Muscle layer of colon (tissue), 2 donors: ENCODE results near the gene GFI1.
"Not testable (repeated sequence)": the region's sequence is repeated elsewhere in the genome, so short reads cannot be mapped to it uniquely, and the experiment has no call there.

Experiments
- H3K27ac ChIP-seq: one replicate; pipeline ENCODE4 v1.7.0; 2013; ENCODE audit warnings: low read depth, mild to moderate bottlenecking, low read length, moderate library complexity
- H3K27me3 ChIP-seq, 2 donors: one replicate each; pipeline ENCODE4 v1.7.0; 2013; ENCODE audit warnings: low read length in 2 of 2, mild to moderate bottlenecking in 2 of 2; ENCODE audit not compliant: insufficient read depth in 2 of 2, control insufficient read depth in 1 of 2
- H3K36me3 ChIP-seq: one replicate; pipeline ENCODE4 v1.7.0; 2013; ENCODE audit warnings: mild to moderate bottlenecking, low read length; ENCODE audit not compliant: insufficient read depth
- H3K4me1 ChIP-seq: one replicate; pipeline ENCODE4 v1.7.0; 2013; ENCODE audit warnings: mild to moderate bottlenecking, low read length; ENCODE audit not compliant: insufficient read depth
- H3K4me3 ChIP-seq, 2 donors: one replicate each; pipeline ENCODE4 v1.7.0; 2013; ENCODE audit warnings: low read length in 2 of 2, low read depth in 1 of 2, mild to moderate bottlenecking in 1 of 2, moderate library complexity in 1 of 2
- H3K9ac ChIP-seq: one replicate; pipeline ENCODE4 v1.7.0; 2013; ENCODE audit warnings: low read length
- H3K9me3 ChIP-seq: one replicate; pipeline ENCODE4 v1.7.0; 2013; ENCODE audit warnings: mild to moderate bottlenecking, low read length
- donor health status: abdominal sarcoma.
- donor health status: Adenocarcinoma of cecum.

The GFI1 gene

DNA sequence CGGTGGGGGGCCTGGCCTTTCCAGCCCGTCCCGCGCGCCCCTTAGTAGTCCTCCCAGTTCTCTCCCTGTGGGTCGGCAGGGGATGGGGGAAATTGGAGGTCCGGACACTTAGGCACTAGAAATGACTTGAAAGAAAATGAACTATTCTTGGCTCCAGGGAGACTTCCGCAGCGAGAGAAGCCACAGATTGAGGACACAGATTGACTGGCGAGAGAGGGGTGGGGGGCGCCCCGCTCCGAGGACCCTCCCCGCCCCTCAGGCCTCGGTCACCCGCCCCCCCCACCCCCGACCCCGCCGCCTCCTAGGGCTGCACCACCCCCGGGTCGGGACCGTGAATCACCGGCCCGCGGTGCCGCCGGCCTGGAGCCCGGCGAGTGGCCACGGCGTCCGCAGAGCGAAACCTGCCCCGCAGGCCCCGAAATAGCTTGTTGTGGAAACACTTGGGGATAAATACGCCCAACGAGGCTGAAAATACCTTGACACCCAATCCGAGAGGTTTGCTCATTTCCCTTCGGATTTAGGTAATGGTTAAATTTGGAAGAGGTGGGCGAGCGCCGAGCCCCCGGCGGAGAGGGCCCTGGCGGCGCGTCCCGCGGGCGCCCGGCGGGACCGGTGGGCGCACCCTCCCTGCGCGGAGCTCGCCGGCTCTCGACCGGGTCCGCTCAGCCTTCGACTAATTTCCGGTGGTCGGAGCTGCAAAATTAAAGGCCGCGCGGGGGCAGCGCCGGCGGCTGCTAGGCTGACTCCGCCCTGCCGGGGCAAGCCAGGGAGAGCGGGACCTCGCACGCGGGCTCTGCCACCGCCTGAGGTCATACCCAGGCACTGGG lies at the start of gene GFI1:
Gene GFI1, minus strand, starts transcription at position 675 of the 827 bp plus-strand sequence. CDS start 3,438 bp downstream, outside the sequence.
- Histone ChIP-seq H3K9me3 (no peaks in the 10 kb centered on the region), H3K36me3 (no peaks in the 10 kb centered on the region), H3K27me3 (peaks cover 43 to 53% of the 10 kb centered on the region in 2 donors), H3K9ac (no peak within 1 kb of the TSS), H3K27ac (no peak within 1 kb of the TSS), H3K4me1 (peaks cover 38% of the 10 kb centered on the region), H3K4me3 (peak within 1 kb of the TSS; percentile 34 to 50)

DNA sequence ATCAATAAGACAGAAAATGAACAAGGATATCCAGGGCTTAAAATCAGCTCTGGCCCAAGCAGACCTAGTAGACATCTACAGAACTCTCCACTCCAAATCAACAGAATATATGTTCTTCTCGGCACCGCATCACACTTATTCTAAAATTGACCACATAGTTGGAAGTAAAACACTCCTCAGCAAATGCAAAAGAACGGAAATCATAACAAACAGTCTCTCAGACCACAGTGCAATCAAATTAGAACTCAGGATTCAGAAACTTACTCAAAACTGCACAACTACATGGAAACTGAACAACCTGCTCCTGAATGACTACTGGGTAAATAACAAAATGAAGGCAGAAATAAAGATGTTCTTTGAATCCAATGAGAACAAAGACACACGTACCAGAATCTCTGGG lies 45.6 kb upstream of the GFI1 start:
- not testable (repeated sequence) for H3K9me3 ChIP-seq, H3K4me3 ChIP-seq, H3K27ac ChIP-seq, H3K9ac ChIP-seq, H3K4me1 ChIP-seq, H3K36me3 ChIP-seq, H3K27me3 ChIP-seq

DNA sequence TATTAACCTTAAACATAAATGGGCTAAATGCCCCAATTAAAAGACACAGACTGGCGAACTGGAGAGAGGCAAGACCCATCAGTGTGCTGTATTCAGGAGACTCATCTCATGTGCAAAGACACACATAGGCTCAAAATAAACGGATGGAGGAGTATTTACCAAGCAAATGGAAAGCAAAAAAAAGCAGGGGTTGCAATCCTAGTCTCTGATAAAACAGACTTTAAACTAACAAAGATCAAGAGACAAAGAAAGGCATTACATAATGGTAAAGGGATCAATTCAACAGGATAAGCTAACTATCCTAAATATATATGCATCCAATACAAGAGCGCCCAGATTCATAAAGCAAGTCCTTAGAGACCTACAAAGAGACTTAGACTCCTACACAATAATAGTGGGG lies 45.2 kb upstream of the GFI1 start:
- H3K36me3 ChIP-seq, H3K27ac ChIP-seq, H3K27me3 ChIP-seq, H3K4me3 ChIP-seq, H3K9ac ChIP-seq, H3K9me3 ChIP-seq, H3K4me1 ChIP-seq: not testable (repeated sequence)

DNA sequence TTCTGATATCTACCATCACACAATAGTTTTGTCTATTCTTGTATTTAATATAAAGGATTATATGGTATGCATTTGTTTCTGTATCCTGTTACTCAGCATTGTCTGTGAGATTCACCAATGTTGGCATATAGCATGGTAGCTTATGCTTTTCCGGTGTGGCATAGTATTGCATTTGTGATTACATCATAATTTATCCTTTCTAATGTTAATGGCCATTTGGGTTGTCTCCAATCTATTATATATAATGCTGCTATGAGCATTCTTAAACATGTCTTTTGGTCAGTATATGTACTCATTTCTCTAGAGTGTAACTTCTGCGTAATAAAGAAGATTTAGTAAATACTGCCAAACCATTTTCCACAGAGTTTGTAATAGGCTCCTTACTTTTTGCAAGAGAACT lies 40.9 kb upstream of the GFI1 start:
- H3K4me1 ChIP-seq: no peaks in the 10 kb centered on the region
- no peaks in the 10 kb centered on the region for H3K36me3 ChIP-seq
- H3K27ac ChIP-seq: no peak overlapping the region
- no peaks in the 10 kb centered on the region for H3K9me3 ChIP-seq
- H3K4me3 ChIP-seq: no peak overlapping the region
- H3K9ac ChIP-seq: no peak overlapping the region
- H3K27me3 ChIP-seq: no peaks in the 10 kb centered on the region

DNA sequence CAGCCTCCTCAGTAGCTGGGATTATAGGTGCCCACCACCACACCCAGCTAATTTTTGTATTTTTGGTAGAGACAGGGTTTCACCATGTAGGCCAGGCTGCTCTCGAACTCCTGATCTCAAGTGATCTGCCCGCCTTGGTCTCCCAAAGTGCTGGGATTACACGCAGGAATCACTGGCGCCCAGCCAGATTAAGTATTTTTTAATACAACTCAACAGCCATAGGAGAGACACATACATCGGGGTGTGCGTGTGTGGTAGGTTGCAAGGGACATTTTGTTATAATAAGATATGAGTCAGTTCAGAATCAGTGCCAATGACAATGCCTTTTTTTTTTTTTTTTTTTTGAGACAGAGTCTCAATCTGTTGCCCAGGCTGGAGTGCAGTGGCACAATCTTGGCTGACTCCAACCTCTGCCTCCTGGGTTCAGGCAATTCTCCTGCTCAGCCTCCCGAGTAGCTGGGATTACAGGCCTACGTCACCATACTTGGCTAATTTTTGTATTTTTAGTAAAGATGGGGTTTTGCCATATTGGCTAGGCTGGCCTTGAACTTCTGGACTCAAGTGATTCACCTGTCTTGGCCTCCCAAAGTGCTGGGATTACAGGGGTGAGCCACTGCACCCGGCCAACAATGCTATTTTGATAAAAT lies 38.3 kb upstream of the GFI1 start:
- H3K27ac ChIP-seq, H3K4me1 ChIP-seq, H3K9me3 ChIP-seq, H3K9ac ChIP-seq, H3K36me3 ChIP-seq, H3K27me3 ChIP-seq, H3K4me3 ChIP-seq: not testable (repeated sequence)

DNA sequence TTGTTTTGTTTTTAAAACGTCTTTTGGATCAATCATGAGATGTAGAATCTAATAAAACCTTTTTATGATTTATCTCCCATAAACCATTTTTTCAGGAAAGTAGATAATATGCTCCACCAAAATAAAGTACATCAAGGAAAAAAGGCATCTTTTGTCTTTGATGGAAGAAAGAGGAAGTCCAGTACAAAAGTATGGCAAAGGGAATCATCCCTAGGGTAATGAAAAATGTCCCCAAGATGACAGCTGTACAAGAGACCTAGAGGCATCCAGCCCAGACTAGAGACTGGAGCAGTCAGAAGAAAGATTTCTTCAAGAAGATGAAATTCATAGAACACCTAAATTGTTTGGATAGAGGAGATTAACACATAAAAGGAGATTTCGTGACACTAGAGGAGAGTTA lies 32.3 kb upstream of the GFI1 start:
- H3K36me3 ChIP-seq: no peaks in the 10 kb centered on the region
- H3K9me3 ChIP-seq: no peaks in the 10 kb centered on the region
- H3K9ac ChIP-seq: no peak overlapping the region
- H3K4me1 ChIP-seq: no peaks in the 10 kb centered on the region
- no peaks in the 10 kb centered on the region for H3K27me3 ChIP-seq
- no peak overlapping the region for H3K27ac ChIP-seq
- H3K4me3 ChIP-seq: no peak overlapping the region

DNA sequence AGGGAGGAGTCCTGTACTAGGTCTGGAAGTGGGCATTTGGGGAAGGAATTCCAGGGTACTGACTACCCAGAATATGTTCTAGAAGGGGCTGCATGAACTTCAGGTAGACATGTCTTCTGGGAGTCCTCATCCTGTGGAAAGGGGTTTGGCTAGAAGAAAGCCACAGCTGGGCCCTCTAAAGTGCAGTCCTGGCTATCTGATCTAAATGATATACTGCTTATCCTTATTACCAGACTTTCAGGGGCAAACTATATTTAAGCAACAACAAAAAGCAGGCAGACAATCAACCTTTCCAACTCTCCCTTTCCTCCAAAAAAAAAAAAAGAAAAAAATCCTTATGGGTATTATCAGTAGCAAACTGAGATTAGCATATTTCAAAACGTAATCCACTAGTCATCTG lies 29.8 kb upstream of the GFI1 start:
- Histone ChIP-seq H3K27ac (no peak overlapping the region), H3K9ac (no peak overlapping the region), H3K4me3 (no peak overlapping the region), H3K4me1 (no peaks in the 10 kb centered on the region), H3K36me3 (no peaks in the 10 kb centered on the region), H3K27me3 (no peaks in the 10 kb centered on the region), H3K9me3 (no peaks in the 10 kb centered on the region)

DNA sequence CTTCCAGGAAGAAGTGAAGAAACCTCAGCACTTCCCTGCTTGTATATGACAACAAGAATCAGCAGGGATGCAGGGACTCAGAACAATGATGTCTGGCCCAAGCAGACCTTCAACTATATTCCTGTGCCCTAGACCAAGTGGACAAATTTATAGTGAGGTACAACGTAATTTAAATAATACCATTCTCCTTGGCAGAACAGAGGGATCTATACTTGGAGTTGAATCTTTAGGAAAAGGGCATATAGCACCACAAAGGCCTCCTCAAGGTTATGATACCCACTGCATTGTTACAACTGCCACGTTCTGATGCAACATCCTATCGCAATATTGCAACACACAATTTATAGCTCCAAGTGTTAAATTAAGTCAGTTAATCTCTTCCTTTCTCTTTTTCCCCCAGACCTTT lies 29.1 kb upstream of the GFI1 start:
- Histone ChIP-seq H3K4me1 (no peaks in the 10 kb centered on the region), H3K9ac (no peak overlapping the region), H3K4me3 (no peak overlapping the region), H3K9me3 (no peaks in the 10 kb centered on the region), H3K36me3 (no peaks in the 10 kb centered on the region), H3K27ac (no peak overlapping the region), H3K27me3 (no peaks in the 10 kb centered on the region)

DNA sequence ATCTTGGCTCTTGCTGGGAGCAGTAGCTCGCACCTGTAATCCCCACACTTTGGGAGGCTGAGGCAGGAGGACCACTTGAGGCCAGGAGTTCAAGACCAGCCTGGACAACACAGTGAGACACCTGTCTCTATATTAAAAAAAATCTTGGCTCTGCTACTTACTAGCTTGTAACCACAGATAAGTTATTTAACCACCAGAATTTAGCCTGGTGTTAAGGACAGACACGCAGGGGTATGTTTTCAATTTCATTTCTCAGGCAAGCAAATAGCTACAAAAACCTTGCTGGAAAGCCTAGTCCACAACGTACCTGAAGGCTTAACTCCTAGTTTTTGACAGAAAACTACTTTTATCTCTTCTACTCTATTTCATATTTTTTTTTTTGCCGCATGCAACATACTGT lies 24.8 kb upstream of the GFI1 start:
- peaks cover 1% of the 10 kb centered on the region for H3K9me3 ChIP-seq

DNA sequence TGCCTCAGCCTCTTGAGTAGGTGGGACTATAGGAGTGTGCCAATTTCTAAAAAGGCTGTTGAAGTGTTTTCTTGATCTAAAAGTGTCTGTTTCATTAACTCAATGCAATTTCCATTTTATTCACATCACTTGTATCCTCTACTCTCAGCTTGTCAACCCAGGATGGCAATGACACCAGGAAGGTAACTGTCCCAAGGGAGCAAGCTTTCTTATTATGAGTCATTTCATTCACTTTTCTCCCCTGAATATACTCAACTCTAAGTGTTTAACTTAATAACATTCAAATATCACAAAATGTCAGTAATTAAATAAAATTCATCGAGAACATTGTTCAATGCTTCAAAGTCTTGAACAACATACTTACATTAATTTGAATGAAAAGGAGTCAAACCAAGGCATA lies 22.9 kb upstream of the GFI1 start:
- Histone ChIP-seq H3K4me3 (no peak overlapping the region), H3K4me1 (no peaks in the 10 kb centered on the region), H3K9me3 (peaks cover 5% of the 10 kb centered on the region), H3K9ac (no peak overlapping the region), H3K36me3 (no peaks in the 10 kb centered on the region), H3K27me3 (no peaks in the 10 kb centered on the region), H3K27ac (no peak overlapping the region)

More for the DNA sequence above, 24.8 kb upstream of the GFI1 start:
- H3K9ac ChIP-seq: no peak overlapping the region
- no peak overlapping the region for H3K27ac ChIP-seq
- no peak overlapping the region for H3K4me3 ChIP-seq
- H3K4me1 ChIP-seq: no peaks in the 10 kb centered on the region
- H3K27me3 ChIP-seq: no peaks in the 10 kb centered on the region
- no peaks in the 10 kb centered on the region for H3K36me3 ChIP-seq

DNA sequence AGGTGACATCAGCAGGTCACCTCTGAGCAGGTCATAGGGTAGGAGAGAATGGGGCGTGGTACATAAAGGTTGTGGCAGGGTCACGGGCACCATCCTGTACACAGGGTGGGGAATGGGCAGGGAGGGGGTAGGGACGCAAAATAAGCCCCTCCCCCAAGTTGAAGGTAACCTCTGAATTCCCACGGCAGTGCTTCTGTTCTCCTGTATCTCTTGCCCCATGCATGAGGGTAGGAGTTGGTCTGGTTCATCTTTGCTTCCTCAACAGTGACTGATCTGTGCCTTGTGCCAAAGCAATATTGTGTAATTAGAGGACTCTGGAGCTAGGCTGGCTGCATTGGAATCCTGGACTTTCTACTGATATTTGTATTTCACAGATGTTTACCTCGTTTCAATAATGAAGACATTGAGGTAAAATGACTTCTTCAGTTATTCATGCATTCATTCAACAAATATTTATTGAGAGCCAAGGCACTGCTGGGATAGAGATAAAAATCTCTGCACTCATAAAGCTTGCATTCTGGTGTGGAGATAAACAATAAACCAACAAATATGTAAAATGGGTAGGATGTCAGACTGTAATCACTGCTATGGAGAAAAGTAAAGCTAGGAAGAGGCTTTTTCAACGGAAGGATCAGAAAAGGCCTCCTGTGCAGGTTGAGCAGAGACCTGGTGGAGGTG lies 18.4 kb upstream of the GFI1 start:
- Histone ChIP-seq H3K27me3 (no peaks in the 10 kb centered on the region), H3K36me3 (no peaks in the 10 kb centered on the region), H3K4me1 (no peaks in the 10 kb centered on the region), H3K27ac (no peak overlapping the region), H3K9ac (no peak overlapping the region), H3K9me3 (peaks cover 5% of the 10 kb centered on the region), H3K4me3 (no peak overlapping the region)
